Mucosa of descending colon (tissue), 3 donors: ENCODE measurements around the gene AAMP. TPM values are rescaled to one million over a fixed set of nuclear protein-coding genes. Genes with fewer than 3 reads are reported as not detected.

Experiments
- ATAC-seq: fragments of 200-7000 bp; cut with Tn5 transposase; one replicate; pipeline ENCODE4 v1.9.1; 2020; ENCODE audit warnings: mild to moderate bottlenecking, moderate library complexity
- DNase-seq, 3 donors: peaks; one replicate each; pipeline ENCODE4 v3.0.0-alpha.2; 2020
- H3K36me3 ChIP-seq: fragments of 200-600 bp; one replicate; pipeline ENCODE4 v1.8.0; 2021; ENCODE audit warnings: low read depth, mild to moderate bottlenecking
- H3K4me1 ChIP-seq: fragments of 200-600 bp; one replicate; pipeline ENCODE4 v1.8.0; 2021; ENCODE audit warnings: low read depth, mild to moderate bottlenecking
- H3K4me3 ChIP-seq: fragments of 200-600 bp; one replicate; pipeline ENCODE4 v1.8.0; 2021; ENCODE audit warnings: mild to moderate bottlenecking
- H3K9me3 ChIP-seq: fragments of 200-600 bp; one replicate; pipeline ENCODE4 v1.8.0; 2021; ENCODE audit warnings: mild to moderate bottlenecking
- intact Hi-C, 2 donors: fragments of 100-400 bp; cut with DNase I in 1 of 2; cut with micrococcal nuclease in 1 of 2; formaldehyde crosslinking; loops; one replicate each; pipeline versions ENCODE4 v1.11.0 to v1.11.1; 2022; cut with DNase I, micrococcal nuclease
- total RNA-seq, 3 donors: library from RNA; stranded (reverse); fragmentation: NEBNext Ultra II Directional in 2 of 3; extraction: Animal tissue kit (Norgen Biotek cat#: 25700) in 2 of 3; gene quantifications; one replicate each; pipeline versions ENCODE4 v1.2.1 to v1.2.4, GENCODE V29; 2021 to 2023
- TF ChIP-seq, protein P1 (sequence below): fragments of 200-600 bp; IDR thresholded peaks from one replicate; pipeline ENCODE4 v1.8.0; 2022; ENCODE audit warnings: antibody characterized with exemption, mild to moderate bottlenecking
- donor health status: DM: no; HTN: no; CAD: no; lungs with moderate emphysema.
- donor health status: DM: no; HTN: no; CAD: no.
- donor health status: DM: no; HTN: yes; CAD: no.

The AAMP gene
- total RNA-seq, 3 donors from 2014 or later = 80.2 to 97.0 (median 94.1) TPM

DNA sequence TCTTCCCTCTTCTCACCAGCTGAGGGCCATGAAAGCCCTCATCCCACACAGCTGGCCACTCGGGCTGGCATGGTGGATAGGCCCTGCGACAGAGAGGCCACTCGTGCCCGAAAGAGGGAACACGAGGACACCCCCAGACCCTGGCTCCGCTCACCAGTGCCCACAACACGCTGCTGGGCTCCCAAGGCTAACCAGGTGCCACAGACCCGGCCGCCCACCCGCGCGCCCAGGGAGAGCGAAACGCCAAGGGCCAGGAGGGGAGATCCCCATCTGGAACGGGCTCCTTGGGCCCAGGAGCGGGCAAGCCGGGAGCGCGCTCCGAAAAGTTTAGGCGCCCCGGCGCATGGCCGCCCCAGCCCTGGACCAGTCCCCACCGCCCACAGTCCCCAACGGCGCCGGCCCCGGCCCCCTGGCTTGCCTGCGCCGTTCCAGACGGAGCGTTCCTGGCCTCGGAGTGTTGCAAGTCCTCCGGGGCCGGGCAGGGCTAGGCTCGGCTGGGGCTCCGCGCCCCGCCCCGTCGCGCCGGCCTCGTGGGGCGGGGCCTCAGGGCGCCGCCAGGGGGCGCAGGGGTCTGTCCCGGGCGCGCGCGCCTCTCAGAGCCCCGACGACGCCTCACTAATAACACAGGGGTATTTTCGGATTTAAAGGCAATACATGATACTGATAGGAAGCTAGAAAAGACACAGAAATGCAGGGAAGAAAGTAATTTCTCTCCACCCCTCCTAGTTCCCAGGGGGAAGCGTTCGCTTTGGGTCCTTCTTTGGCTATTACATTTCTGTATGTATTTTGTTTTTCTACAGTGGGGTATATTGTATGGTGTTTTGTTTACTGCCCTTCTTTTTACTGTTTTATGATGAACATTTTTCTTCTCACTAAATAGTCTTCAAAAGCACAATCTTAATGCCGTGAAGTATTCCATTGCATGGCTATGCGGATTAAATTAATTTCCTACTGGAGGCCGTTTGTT is 22.4 kb upstream of the AAMP start, which contains the start of gene TMBIM1:
TMBIM1 (minus strand) TSS at position 456 of the 967 bp plus-strand sequence. CDS start 10,362 bp downstream, outside the sequence.
- Histone ChIP-seq H3K36me3 (no peaks in the 10 kb centered on the region), H3K4me3 (peak within 1 kb of the TSS; percentile 68), H3K4me1 (peaks cover 58% of the 10 kb centered on the region), H3K9me3 (no peaks in the 10 kb centered on the region)
- DNase-seq = peak; percentile 87 to 90 (median 89)
- TF ChIP-seq, protein P1, sequence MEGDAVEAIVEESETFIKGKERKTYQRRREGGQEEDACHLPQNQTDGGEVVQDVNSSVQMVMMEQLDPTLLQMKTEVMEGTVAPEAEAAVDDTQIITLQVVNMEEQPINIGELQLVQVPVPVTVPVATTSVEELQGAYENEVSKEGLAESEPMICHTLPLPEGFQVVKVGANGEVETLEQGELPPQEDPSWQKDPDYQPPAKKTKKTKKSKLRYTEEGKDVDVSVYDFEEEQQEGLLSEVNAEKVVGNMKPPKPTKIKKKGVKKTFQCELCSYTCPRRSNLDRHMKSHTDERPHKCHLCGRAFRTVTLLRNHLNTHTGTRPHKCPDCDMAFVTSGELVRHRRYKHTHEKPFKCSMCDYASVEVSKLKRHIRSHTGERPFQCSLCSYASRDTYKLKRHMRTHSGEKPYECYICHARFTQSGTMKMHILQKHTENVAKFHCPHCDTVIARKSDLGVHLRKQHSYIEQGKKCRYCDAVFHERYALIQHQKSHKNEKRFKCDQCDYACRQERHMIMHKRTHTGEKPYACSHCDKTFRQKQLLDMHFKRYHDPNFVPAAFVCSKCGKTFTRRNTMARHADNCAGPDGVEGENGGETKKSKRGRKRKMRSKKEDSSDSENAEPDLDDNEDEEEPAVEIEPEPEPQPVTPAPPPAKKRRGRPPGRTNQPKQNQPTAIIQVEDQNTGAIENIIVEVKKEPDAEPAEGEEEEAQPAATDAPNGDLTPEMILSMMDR = peak; percentile 88
- ATAC-seq = peak; percentile 81
- intact Hi-C loops = loop anchor here in 1 of 2 donors (5.0 kb wide), 1 partner anchor 110 kb away; no protein-coding TSS in a partner anchor

DNA sequence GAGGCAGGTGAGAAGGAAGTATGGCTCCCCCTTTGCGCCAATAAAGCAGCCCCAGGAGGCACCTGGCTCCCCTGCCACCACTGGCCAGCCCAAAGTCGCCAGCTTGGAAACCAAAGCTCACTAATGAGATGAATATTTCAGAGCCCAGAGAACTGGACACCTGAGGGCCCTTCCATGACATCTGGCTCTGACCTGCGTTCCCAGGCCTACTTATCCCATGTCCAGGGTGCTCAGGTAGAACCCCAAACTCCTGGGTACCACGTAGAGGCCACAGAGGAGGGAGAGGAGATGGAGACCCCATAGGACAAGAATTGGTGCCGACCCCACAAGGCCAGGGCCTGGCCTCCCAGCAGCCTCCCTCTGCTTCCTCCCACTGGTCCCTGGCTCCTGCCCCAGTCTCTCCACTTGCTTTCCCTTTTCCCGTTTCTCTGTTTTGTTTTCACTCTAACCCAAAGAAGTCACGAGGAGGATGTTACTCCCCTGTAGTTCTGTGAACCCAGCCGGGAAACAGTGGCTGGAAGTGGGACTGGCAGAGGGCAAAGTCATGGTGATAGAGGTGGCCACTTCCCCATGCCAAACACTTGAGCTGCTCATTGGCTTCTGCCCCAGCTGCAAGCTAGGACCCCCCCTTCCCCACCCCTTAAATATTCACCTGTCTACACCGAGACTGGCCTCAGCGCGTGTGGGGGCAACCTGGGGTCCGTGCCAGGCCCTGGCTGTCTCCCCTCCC is 21.5 kb upstream of the AAMP start:
- TF ChIP-seq, protein P1 = no peak

GRCh38 chr2:218290316-218291261 is 20.7 kb upstream of the AAMP start:
- intact Hi-C loops = loop anchor here in 1 of 2 donors (5.0 kb wide), 1 partner anchor 112 kb away; no protein-coding TSS in a partner anchor
- H3K4me1 ChIP-seq = peaks cover 76% of the 10 kb centered on the region
- H3K36me3 ChIP-seq = no peaks in the 10 kb centered on the region
- peak; percentile 54 to 81 (median 60) for DNase-seq
- H3K4me3 ChIP-seq = no peak overlapping the region
- no peak for ATAC-seq
- no peaks in the 10 kb centered on the region for H3K9me3 ChIP-seq
- TF ChIP-seq, protein P1 = no peak

More for the DNA sequence above, 21.5 kb upstream of the AAMP start:
- Histone ChIP-seq H3K4me3 (peak overlapping the region; percentile 68), H3K36me3 (no peaks in the 10 kb centered on the region), H3K4me1 (peaks cover 67% of the 10 kb centered on the region), H3K9me3 (no peaks in the 10 kb centered on the region)
- DNase-seq (peak in 1 of 3 donors; percentile 48), ATAC-seq (peak; percentile 1)
- intact Hi-C loops = loop anchor here in 1 of 2 donors (5.0 kb wide), 1 partner anchor 111 kb away; no protein-coding TSS in a partner anchor

- H3K9me3 ChIP-seq = no peaks in the 10 kb centered on the region
- TF ChIP-seq, protein P1 = no peak
- H3K4me1 ChIP-seq = peaks cover 81% of the 10 kb centered on the region
- H3K36me3 ChIP-seq = no peaks in the 10 kb centered on the region
- intact Hi-C loops = loop anchor here in 1 of 2 donors (5.0 kb wide), 1 partner anchor 113 kb away; no protein-coding TSS in a partner anchor
- DNase-seq (peak in 1 of 3 donors; percentile 59), ATAC-seq (peak; percentile 2)
- H3K4me3 ChIP-seq = no peak overlapping the region
Observed at GRCh38 chr2:218289639-218290315, 19.8 kb upstream of the AAMP start.
